ENCODE measurements around the gene SDCCAG8.

The SDCCAG8 gene

DNA sequence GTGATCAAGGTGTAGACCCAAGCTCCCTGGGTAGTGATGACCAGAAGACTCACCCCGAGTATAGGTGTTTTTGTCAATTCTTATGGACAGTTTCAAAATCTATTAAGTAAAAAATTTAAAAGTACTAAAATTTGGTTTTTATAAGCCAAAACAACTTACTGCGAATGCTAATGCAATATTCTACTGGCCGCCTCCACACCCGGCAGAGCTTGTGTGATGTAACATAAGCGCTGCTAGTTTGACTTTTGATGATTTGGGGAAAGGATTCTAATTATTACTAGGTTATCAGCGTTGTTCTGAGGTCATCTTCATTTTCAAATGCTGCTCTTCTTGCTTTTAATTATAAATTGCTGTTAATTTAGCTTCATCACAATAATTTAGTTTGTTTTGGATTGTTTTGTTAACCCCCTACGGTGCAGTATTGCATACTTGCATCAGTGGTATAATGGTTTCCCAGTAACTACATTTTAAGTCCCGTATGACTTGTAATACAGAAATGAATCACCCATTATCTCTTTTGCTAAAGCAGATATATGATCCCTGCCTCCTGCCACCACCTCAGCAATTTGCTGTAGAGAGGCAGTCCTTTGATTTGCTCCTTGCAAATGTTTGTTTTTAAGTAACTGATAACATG, 178.0 kb downstream of the SDCCAG8 start:
- TF ChIP-seq, protein P1, sequence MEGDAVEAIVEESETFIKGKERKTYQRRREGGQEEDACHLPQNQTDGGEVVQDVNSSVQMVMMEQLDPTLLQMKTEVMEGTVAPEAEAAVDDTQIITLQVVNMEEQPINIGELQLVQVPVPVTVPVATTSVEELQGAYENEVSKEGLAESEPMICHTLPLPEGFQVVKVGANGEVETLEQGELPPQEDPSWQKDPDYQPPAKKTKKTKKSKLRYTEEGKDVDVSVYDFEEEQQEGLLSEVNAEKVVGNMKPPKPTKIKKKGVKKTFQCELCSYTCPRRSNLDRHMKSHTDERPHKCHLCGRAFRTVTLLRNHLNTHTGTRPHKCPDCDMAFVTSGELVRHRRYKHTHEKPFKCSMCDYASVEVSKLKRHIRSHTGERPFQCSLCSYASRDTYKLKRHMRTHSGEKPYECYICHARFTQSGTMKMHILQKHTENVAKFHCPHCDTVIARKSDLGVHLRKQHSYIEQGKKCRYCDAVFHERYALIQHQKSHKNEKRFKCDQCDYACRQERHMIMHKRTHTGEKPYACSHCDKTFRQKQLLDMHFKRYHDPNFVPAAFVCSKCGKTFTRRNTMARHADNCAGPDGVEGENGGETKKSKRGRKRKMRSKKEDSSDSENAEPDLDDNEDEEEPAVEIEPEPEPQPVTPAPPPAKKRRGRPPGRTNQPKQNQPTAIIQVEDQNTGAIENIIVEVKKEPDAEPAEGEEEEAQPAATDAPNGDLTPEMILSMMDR (IDR thresholded peaks at IDR 0.05), result no peak

DNA sequence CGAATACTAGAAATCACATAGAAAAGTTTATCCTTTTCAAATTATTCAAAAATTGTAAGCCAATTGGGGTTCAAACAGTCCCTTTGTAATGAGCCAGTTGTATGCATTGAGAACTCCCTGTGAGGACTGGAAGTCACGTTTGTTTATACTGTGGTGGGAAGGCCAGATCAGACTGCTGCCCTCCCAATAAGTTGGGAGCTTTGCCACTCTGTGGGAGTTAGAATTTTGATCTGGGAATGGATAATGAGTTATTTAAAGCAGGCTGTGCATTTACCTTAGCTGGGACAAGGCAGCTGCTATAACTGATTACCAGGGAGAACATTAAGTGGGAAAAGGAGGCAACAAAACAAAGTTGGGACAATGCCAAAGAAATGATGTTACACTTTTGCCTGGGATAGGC, 178.8 kb downstream of the SDCCAG8 start:
- TF ChIP-seq, protein P1 (IDR thresholded peaks at IDR 0.05), result no peak

DNA sequence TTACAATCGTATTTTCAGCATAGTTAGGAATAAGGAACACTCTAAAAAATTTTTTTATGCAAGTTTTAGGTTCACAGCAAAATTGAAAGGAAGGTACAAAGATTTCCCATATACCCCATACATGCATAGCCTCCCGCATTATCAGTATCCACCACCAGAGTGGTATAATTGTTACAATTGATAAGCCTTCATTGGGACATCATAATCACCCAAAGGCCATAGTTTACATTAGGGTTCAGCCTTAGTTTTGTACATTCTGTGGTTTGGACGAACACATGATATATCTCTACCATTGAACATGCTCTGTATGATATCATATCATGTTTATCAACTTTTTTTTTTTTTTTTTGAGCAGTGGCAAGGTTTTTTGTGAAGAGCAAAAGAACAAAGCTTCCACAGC, 180.0 kb downstream of the SDCCAG8 start:
- TF ChIP-seq, protein P1 (IDR thresholded peaks at IDR 0.05), result no peak

DNA sequence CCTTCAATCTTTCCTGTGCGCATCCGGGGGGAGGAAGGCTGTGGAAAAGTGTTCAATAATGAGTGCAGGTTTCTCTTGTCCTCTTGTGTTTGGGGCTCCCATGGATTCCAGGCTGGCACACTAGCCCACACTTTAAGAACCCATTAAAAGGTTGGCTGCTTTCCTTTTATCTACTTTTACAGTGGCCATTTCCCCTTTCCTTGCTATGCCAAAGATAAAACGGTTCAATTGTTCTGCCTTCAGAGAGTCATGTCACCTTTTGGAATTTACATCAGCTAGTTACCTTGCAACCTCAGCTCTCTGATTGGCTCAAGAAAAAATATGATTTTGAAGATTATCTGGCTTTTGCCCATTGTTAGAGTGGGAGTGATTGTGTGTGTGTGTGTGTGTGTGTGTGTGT, 182.3 kb downstream of the SDCCAG8 start:
- TF ChIP-seq, protein P1 (IDR thresholded peaks at IDR 0.05), result no peak

DNA sequence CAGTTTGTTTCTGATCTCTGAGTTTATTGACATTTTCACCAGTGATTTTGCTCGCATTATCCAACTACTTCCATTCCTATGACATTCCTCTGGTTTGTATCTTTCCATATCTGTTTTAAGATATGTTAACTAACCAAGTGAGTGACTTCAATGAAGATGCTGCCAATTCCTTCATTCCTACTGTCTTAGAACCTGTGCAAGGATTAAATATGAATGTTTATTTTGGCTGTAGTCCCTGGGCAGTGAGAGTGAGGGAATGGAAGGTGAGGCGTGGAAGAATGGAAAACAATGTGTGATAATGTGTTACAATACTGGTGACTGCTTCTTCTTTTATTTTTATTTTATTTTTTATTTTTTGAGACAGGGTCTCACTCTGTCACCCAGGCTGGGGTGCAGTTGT, 183.0 kb downstream of the SDCCAG8 start:
- TF ChIP-seq, protein P1 (IDR thresholded peaks at IDR 0.05), result no peak

DNA sequence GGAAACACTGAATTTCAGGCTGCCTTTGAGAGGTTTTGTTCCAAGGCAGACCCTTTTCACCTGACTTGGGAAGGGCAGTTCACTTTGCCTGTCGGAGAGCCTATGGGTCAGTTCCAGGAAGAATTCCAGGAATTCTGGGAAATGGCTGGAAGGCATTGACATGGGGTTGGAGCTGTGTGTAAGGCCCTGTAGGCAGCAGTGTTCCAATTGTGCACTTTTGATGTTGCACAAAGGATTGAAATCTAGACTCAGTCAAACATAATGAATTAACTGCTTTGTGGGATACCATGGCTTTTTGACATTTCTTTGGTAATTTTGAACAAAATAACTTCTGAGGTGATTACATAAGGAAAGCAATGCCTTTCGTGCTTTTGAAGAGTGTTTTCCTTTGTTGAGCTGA, 184.6 kb downstream of the SDCCAG8 start:
- TF ChIP-seq, protein P1 (IDR thresholded peaks at IDR 0.05), result no peak

DNA sequence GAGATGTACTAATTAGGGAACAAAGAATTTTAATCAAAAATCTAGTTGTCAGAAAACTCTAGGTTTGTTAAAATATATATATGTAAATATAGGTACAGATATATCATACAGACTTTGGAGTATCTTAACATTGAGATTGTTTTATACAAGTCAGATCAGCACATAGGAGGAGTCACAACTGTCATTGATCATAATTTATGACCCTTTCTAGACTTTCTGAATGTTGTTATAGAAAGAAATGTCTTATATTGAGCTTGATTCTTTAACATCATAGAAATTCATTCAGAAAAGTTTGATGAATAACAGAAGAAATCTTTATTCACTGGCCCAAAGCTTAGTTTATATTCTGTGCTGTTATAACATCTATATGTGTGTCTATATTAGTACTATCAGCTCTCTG, 185.8 kb downstream of the SDCCAG8 start:
- TF ChIP-seq, protein P1 (IDR thresholded peaks at IDR 0.05), result no peak

DNA sequence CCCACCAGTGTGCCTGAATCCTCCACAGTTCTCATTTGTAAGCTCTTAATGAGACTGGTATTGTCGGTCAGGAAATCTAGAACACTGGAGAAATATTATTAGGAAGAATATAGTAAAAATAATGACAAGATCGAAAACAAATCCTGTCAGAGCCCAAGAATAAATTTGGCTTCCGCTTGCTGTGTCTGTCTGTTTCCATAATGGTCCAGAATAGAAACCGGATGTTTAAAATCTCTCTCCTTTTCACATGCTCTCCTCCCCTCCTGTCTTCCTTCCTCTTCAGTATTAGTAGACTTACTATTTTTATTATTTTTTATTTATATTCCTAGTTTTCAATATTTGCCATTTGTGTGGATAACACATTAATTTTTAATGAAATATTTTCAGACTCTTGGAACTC, 187.7 kb downstream of the SDCCAG8 start:
- TF ChIP-seq, protein P1 (IDR thresholded peaks at IDR 0.05), result no peak
